OCI-LY1 (cell line): ENCODE results near the gene PACC1.

Experiments
- H2AFZ ChIP-seq: fragments of 200-600 bp; sonication (generic), shearing (Covaris generic); 2 replicates; pipeline ENCODE4 v1.6.0; 2014; ENCODE audit warnings: antibody characterized with exemption, mild to moderate bottlenecking, low read length
- H3F3A ChIP-seq: fragments of 200-600 bp; sonication (generic), shearing (Covaris generic); 2 replicates; pipeline ENCODE4 v1.6.0; 2014; ENCODE audit warnings: mild to moderate bottlenecking, antibody characterized with exemption, low read length, moderate library complexity; ENCODE audit not compliant: insufficient read depth
- H3K27ac ChIP-seq: fragments of 200-600 bp; sonication (generic); 2 replicates; pipeline ENCODE4 v1.5.1; 2014; ENCODE audit warnings: low read length, mixed run types, mild to moderate bottlenecking, low read depth; ENCODE audit not compliant: poor library complexity, severe bottlenecking
- H3K27me3 ChIP-seq: fragments of 200-600 bp; sonication (generic); 2 replicates; pipeline ENCODE4 v1.6.0; 2014; ENCODE audit warnings: antibody characterized with exemption, mild to moderate bottlenecking, low read length, moderate library complexity; ENCODE audit not compliant: insufficient read depth
- H3K36me3 ChIP-seq: fragments of 200-600 bp; sonication (generic); 2 replicates; pipeline ENCODE4 v1.6.1; 2014; ENCODE audit warnings: mild to moderate bottlenecking, antibody characterized with exemption, low read length, moderate library complexity, mixed read lengths; ENCODE audit not compliant: insufficient read depth
- H3K4me1 ChIP-seq: fragments of 200-600 bp; sonication (generic); 2 replicates; pipeline ENCODE4 v1.5.1; 2014; ENCODE audit warnings: mild to moderate bottlenecking, low read length, moderate library complexity; ENCODE audit not compliant: insufficient read depth, severe bottlenecking
- H3K4me2 ChIP-seq: fragments of 200-600 bp; sonication (generic), shearing (Covaris generic); 2 replicates; pipeline ENCODE4 v1.6.1; 2014; ENCODE audit warnings: low read length
- H3K4me3 ChIP-seq: fragments of 200-600 bp; sonication (generic); 2 replicates; pipeline ENCODE4 v1.5.1; 2014; ENCODE audit warnings: low read length, low read depth, mild to moderate bottlenecking, mixed read lengths; ENCODE audit not compliant: poor library complexity, severe bottlenecking
- H3K79me2 ChIP-seq: fragments of 200-600 bp; shearing (Covaris generic); 2 replicates; pipeline ENCODE4 v1.6.1; 2016; ENCODE audit warnings: mixed run types, low read length, mixed read lengths; ENCODE audit not compliant: insufficient read depth
- H3K9ac ChIP-seq: fragments of 200-600 bp; sonication (generic), shearing (Covaris generic); 2 replicates; pipeline ENCODE4 v1.6.1; 2014; ENCODE audit warnings: mild to moderate bottlenecking, low read length, mixed read lengths
- H3K9me2 ChIP-seq: fragments of 200-600 bp; sonication (generic), shearing (Covaris generic); 2 replicates; pipeline ENCODE4 v1.6.1; 2014; ENCODE audit warnings: low read depth, mild to moderate bottlenecking, low read length, mixed read lengths
- H3K9me3 ChIP-seq: fragments of 200-600 bp; shearing (Covaris generic); 2 replicates; pipeline ENCODE4 v1.6.1; 2014; ENCODE audit warnings: low read length, mixed read lengths
- H4K20me1 ChIP-seq: fragments of 200-600 bp; sonication (generic), shearing (Covaris generic); 2 replicates; pipeline ENCODE4 v1.6.0; 2016; ENCODE audit warnings: mild to moderate bottlenecking, low read length; ENCODE audit not compliant: insufficient read depth
- EZH2 ChIP-seq: fragments of 200-600 bp; sonication (generic), shearing (Covaris generic); IDR thresholded peaks from 2 replicates; pipeline ENCODE4 v1.8.0; 2017; ENCODE audit warnings: borderline replicate concordance, mixed run types, mild to moderate bottlenecking, antibody characterized with exemption, low read length, moderate library complexity, mixed read lengths
- TF ChIP-seq, protein P1 (sequence below): fragments of 200-600 bp; sonication (generic), shearing (Covaris generic); IDR thresholded peaks from 2 replicates; pipeline ENCODE4 v1.5.1; 2017; ENCODE audit warnings: mild to moderate bottlenecking, antibody characterized with exemption, low read length, moderate library complexity, mixed read lengths

PACC1 gene

DNA sequence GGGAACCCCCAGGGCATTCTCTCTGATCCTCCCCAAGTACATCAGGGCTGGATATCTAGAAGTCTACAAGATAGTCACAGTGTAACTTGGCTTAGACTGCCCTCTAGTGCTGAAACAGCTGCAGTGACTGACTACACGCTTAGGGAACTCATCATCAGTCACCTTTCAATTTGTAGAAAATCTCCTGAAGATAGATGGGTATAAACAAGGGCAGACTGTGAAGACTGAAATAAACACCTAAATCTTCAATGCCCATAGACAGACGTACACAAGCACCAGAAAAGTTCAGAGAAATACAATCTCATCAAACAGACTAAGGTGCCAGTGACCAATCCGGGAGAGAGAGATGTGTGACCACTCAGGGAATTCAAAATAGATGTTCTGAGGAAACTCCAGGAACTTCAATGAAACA, 46.6 kb downstream of the PACC1 start:
- Histone ChIP-seq H2AFZ (no peak overlapping the region), H3F3A (no peaks in the 10 kb centered on the region), H3K36me3 (peaks cover 67% of the 10 kb centered on the region)

DNA sequence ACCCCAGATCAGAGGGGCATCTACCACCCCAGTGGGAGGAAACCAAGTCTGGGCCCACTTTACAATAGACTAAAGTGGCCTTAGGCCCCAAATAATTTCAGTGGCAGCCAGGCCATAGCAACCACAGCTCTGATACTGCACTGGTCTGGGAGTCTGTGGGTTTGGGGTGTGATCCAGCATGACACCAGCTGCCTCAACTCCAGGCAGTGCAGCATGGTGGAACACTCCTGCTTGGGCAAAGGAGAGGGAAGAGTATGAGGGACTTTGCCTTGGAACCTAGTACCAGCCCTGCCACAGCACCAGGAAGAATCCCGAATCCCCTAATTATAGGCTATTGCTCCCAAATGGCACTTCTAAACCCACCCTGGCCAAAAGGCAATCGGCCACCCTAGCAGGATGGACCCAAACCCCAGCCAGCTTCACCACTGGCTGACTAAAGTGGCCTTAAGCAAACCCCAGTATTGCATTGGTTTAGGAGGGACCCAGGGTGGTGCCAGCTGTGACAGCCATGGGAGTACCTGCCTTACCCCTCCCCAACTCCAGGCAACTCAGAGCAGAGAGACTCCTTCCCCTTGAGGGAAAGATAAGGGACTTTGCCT, 47.1 kb downstream of the PACC1 start:
- Histone ChIP-seq H3K9ac (no peak overlapping the region), H3K79me2 (no peaks in the 10 kb centered on the region), H3K4me1 (no peaks in the 10 kb centered on the region), H3K9me3 (no peaks in the 10 kb centered on the region), H3F3A (no peaks in the 10 kb centered on the region), H3K27me3 (no peaks in the 10 kb centered on the region), H3K27ac (no peak overlapping the region), H3K4me3 (no peak overlapping the region), H2AFZ (no peak overlapping the region), H3K9me2 (no peaks in the 10 kb centered on the region), H4K20me1 (no peaks in the 10 kb centered on the region), H3K36me3 (peaks cover 64% of the 10 kb centered on the region), H3K4me2 (no peak overlapping the region)
- TF ChIP-seq, protein P1, sequence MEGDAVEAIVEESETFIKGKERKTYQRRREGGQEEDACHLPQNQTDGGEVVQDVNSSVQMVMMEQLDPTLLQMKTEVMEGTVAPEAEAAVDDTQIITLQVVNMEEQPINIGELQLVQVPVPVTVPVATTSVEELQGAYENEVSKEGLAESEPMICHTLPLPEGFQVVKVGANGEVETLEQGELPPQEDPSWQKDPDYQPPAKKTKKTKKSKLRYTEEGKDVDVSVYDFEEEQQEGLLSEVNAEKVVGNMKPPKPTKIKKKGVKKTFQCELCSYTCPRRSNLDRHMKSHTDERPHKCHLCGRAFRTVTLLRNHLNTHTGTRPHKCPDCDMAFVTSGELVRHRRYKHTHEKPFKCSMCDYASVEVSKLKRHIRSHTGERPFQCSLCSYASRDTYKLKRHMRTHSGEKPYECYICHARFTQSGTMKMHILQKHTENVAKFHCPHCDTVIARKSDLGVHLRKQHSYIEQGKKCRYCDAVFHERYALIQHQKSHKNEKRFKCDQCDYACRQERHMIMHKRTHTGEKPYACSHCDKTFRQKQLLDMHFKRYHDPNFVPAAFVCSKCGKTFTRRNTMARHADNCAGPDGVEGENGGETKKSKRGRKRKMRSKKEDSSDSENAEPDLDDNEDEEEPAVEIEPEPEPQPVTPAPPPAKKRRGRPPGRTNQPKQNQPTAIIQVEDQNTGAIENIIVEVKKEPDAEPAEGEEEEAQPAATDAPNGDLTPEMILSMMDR: no peak
- TF ChIP-seq EZH2: no peak

More for the DNA sequence above, 46.6 kb downstream of the PACC1 start:
- Histone ChIP-seq H3K79me2 (no peaks in the 10 kb centered on the region), H3K4me1 (no peaks in the 10 kb centered on the region), H3K9me2 (no peaks in the 10 kb centered on the region), H3K4me3 (no peak overlapping the region), H3K27ac (no peak overlapping the region), H3K4me2 (no peak overlapping the region), H3K27me3 (no peaks in the 10 kb centered on the region), H4K20me1 (no peaks in the 10 kb centered on the region), H3K9me3 (no peaks in the 10 kb centered on the region), H3K9ac (no peak overlapping the region)
- TF ChIP-seq, protein P1: peak; percentile 93
- no peak for TF ChIP-seq EZH2

GRCh38 chr1:212366901-212367300, 47.8 kb downstream of the PACC1 start:
- H3K9me3 ChIP-seq: no peaks in the 10 kb centered on the region
- no peaks in the 10 kb centered on the region for H3K4me1 ChIP-seq
- H3K79me2 ChIP-seq: no peaks in the 10 kb centered on the region
- H2AFZ ChIP-seq: no peak overlapping the region
- no peak overlapping the region for H3K4me3 ChIP-seq
- no peak overlapping the region for H3K9ac ChIP-seq
- H3F3A ChIP-seq: no peaks in the 10 kb centered on the region
- H3K4me2 ChIP-seq: no peak overlapping the region
- H3K36me3 ChIP-seq: peaks cover 69% of the 10 kb centered on the region
- H4K20me1 ChIP-seq: no peaks in the 10 kb centered on the region
- no peaks in the 10 kb centered on the region for H3K27me3 ChIP-seq
- H3K27ac ChIP-seq: no peak overlapping the region
- H3K9me2 ChIP-seq: no peaks in the 10 kb centered on the region
- no peak for TF ChIP-seq EZH2
- TF ChIP-seq, protein P1: no peak
